GM18870 (cell line): ENCODE data around the gene KRT35.

Source experiments
- ATAC-seq: cut with Tn5 transposase; IDR thresholded peaks from one replicate; pipeline ENCODE4 v1.9.1; 2021; ENCODE audit warnings: moderate library complexity; ENCODE audit not compliant: unreplicated experiment

Gene KRT35

GRCh38 chr17:41481036-41481435 lies at the start of gene KRT35:
Gene KRT35, minus strand, starts transcription at chr17:41481151. Its CDS starts 54 bp downstream, at chr17:41481097.
- no peak for ATAC-seq

GRCh38 chr17:41530062-41531048 lies 49.4 kb upstream of the KRT35 start:
- no peak for ATAC-seq

GRCh38 chr17:41529491-41529915 lies 48.6 kb upstream of the KRT35 start:
- ATAC-seq: no peak

GRCh38 chr17:41528959-41529353 lies 48.0 kb upstream of the KRT35 start:
- ATAC-seq: no peak

GRCh38 chr17:41527063-41528023 lies 46.4 kb upstream of the KRT35 start:
- no peak for ATAC-seq

GRCh38 chr17:41524261-41524660 lies 43.3 kb upstream of the KRT35 start:
- ATAC-seq: no peak

- ATAC-seq: no peak
Observed at GRCh38 chr17:41523787-41524186, 42.8 kb upstream of the KRT35 start.

GRCh38 chr17:41523225-41523593 lies 42.3 kb upstream of the KRT35 start:
- no peak for ATAC-seq

GRCh38 chr17:41522301-41523224 lies 41.6 kb upstream of the KRT35 start:
- no peak for ATAC-seq

GRCh38 chr17:41521574-41522261 lies 40.8 kb upstream of the KRT35 start:
- no peak for ATAC-seq

- no peak for ATAC-seq
Observed at GRCh38 chr17:41520821-41521521, 40.0 kb upstream of the KRT35 start.

- no peak for ATAC-seq
Observed at GRCh38 chr17:41519501-41520224, 38.7 kb upstream of the KRT35 start.

GRCh38 chr17:41518789-41519449 lies 38.0 kb upstream of the KRT35 start, which contains the start of gene KRT15:
Gene KRT15, minus strand, starts transcription at chr17:41518890. Its CDS starts 63 bp downstream, at chr17:41518827.
- ATAC-seq: no peak

GRCh38 chr17:41518031-41518430 lies 37.1 kb upstream of the KRT35 start:
- no peak for ATAC-seq

- ATAC-seq: no peak
Observed at GRCh38 chr17:41516830-41517283, 35.9 kb upstream of the KRT35 start.

GRCh38 chr17:41516147-41516829 lies 35.3 kb upstream of the KRT35 start:
- ATAC-seq: no peak

GRCh38 chr17:41513168-41513547 lies 32.2 kb upstream of the KRT35 start:
- no peak for ATAC-seq
